T-helper 1 cell (primary cell): ENCODE measurements around the gene CTSD.
A peak's percentile ranks its signal among the peaks of the same experiment; 100 is the strongest.

Experiments
- DNase-seq, 5 donors: peaks; one replicate each; pipeline ENCODE4 v3.0.0-alpha.2; 2012 to 2020

CTSD gene

DNA sequence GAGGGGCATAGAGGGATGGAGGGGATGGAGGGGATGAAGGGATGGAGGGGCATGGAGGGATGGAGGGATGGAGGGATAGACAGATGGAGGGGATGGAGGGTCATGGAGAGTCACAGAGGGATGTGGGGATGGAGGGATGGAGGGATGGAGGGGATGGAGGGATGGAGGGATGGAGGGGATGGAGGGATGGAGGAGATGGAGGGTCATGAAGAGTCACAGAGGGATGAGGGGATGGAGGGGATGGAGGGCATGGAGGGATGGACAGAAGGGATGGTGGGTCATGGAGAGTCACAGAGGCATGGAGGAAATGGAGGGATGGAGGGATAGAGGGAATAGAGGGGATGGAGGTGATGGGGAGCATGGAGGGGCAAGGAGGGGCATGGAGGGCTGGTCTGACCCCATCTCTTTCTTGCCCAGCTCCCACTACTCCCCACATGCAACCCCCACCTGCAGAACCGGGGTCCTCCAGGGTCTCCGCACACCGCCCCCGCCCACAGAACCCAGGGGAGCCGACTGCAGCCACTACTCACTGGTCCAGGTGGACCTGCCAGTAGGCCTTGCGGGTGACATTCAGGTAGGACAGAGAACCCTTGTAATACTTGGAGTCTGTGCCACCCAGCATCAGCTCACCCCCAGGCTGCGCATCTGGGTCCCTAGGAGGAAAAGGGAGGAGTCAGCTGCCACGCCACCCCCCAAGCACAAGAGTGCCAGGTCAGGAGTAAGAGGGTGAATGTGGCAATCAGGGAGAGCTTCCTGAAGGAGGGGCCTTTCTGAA is 9.2 kb downstream of the CTSD start:
- DNase-seq, result peak in 1 of 5 donors; percentile 9

DNA sequence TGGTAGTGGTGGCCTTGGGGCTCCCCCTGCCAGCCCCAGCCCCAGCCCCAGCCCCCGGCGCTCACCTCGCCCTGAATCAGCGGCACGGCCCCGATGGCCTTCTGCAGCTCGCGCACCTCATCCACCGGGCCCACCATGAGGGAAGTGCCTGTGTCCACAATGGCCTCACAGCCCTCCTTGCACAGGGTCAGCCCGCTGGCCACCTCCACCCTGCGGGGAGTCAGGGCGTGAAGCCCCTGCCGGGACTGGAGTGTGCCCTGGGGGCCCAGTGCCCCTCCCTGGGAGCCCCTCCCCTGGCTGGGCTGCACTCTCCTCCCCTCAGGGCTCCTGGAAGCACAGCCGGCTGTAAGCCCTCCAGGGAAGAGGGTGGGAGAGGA is 9.8 kb downstream of the CTSD start:
- no peak for DNase-seq

DNA sequence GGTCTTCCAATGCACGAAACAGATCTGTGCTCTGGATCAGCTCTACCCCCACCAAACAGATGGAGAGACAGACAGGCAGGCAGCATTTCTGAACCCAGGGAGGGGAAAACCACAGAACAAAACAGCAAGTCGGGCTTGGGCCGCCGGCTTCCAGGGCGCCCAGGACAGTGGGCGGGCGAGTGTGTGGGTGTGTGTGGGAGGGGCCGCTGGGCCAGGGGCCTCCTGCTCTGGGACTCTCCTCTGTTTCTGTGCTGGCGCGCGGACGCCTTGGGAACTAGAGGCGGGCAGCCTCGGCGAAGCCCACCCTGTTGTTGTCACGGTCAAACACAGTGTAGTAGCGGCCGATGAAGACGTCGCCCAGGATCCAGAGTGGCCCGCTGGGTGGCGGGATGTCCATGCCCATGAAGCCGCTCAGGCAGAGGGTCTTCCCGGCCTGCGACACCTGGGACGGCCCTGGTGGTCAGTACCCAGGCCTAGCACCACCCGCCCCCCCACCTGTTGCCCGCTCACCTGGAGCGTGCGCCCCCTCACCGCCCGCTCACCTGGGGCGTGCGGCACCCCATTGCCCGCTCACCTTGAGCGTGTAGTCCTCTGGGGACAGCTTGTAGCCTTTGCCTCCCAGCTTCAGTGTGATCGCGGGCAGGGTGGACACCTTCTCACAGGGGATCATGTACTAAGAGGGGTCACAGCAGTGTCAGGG is 10.3 kb downstream of the CTSD start:
- no peak for DNase-seq

DNA sequence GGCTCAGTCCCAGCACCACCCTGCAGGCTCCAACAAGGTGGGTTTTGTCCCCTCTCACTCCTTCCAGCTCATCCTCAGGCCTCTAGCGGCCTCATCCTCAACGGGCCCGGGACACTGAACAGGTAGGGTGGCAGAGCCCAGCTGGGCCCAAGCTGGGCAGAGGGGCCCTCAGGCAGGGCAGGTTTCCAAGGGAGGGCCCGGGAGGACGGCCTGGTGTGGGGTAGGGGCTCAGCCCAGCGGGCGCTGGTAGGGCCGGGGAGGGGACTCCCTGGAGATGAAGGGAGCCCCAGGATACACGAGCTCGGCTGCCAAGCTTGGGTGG is 10.9 kb downstream of the CTSD start:
- DNase-seq, result no peak

DNA sequence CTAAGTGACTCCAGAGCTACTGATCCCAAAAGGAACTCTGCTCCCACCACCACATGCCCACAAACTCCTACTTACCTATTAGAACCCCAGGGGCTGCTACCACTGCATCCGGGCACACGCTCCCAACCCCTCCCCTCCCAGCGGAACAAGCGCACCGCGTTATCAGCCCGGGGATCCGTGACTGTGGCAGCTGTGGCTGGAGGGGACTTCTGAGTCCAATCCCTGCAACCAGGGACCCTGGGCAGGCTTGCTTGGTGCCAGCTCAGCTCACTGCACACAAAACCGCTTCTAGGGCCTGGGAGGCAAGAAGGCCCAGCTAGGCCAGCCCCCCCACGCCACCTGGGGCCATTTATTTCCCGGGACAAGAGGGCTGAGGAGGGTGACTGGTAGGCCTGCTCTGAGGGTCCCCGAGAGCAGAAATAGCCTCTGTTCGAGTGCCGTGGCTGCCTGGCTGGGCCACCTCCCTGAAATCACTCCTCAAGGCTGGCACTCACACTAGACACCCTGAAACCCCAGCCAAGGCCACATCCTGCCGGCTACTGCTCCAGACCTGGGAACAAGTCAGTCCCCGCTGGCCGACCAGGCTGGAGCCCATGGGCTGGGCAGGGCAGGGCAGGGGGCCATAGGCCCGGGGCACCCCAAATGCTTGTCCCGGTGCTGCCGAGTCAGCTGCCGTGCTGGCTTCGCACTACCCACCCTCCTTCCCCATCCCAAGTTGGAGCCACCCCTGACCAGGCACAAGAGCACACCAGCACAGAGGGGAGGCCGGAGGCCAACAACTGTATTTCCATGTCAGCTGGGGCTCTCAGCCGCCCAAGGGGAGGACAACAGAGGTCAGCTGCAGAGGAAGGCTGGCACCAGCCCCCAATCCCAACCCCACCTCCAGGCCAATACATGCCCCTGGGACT is 11.5 kb downstream of the CTSD start:
- no peak for DNase-seq

DNA sequence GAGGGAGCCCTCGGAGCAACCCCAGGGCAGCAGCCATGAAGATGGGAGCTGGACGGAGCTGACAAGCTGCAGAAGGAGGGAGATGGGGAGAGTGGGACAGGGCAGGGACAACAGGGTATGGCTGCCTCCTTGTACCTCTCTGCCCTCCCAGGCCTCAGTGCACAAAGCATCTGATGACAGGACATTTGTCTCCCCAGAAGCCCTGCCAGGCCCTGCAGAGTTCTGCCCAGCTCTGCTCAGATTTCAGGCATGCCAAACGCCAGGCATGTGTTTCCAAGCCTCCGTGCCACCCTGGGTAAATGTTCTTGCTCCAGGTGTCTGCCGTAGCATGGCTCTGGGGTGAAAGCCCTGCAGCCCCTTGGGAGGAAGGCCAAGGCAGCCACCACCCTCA is 12.2 kb downstream of the CTSD start:
- DNase-seq, result no peak

DNA sequence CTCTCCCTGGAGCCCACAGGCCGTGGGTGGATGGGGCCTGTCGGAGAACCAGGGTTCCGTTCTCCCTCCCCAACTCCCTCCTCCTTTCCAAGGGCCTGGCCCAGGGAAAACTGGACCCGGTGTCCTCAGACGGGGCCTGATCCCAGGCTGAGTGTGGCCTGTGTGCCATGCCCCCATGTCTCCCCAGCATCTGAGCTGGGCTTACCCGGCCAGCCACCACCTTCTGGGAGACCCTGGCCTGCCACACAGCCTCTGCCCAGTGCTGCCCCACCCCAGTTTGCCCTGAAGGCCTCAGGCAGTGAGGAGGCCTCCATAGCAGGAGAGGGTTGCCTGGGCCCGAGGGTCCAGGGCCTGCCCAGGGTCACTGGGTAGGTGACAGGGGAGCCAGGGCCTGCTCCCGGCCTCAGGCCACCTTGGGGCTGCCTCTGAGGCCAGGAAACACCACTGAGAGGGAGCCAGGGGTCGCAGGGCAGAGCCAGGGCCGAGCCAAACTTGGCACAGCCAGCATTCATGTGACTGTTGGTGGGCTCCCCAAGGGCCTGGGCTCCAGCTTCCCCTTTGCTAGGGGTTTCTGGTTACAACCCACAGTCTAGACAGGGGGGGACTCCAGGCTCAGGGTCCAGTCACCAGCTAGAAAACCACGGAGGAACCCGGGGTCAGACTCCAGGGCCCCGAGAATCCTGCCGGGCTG is 12.7 kb downstream of the CTSD start:
- DNase-seq, result no peak

DNA sequence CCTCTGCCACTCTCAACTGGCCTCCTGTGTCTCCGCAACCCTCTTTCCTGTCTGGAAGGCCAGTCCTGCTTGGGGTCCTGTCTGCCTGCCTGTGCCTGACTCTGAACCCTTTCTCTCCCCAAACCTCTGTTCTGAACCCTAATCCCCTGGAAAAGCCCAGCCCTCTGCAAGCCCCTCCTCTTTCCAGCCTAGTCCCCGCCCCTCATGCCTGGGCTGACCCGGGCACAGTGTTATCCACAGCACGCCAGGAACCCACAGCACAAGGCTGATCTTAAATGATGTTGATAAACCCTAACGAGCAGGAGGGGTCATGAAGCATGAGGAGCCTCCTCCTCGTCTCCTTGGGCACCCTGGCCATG is 13.3 kb downstream of the CTSD start, which contains the start of gene IFITM10:
TSS of gene IFITM10 (minus strand) at position 115 of the 359 bp plus-strand sequence. CDS start 153 bp downstream, outside the sequence.
- DNase-seq, result no peak

DNA sequence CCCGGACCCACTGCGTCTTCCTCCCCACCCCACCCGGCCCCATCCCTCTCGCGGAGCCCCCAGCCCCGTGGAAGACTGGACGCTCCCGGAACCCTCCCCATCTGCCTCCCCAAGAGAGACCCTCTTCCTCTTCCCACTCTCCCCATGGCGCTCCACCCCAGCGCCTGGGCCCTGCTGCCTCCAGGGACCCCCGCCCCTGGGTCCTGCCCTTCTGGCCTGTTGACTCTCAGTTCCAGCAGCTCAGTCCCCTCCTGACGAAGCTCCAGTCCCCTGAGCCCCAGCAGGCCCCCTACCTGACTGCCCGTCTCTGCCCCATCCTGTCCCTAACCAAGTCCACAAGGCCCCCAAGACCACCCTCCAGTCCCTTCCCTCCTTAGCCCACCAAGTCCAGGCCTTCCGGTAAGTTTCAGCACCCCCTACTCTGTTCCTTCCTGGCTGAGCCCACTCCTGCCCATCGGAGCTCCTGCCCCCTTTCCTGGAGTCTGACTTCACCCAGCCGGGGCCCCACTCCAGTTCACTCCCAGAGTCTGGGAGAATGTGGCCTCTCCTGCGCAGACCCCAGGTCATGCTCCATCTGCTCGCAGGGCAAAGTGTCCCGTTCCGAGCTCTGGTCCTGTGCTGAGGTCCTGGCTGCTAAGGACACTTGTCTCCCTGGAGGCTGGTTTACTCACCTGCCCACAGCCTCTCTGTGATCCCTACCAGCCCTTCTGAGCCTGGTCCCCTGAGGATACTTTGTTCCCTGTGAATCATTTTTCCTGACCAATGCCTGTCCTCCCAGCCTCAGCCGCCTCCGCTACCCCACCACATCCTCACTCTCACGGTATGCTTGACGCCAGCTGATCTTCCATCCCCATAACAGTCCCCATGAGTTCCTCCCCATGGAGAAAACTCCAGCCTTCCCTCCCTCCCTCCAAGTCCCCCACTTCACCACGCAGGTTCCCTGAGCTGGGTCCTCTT is 14.1 kb downstream of the CTSD start:
- no peak for DNase-seq

DNA sequence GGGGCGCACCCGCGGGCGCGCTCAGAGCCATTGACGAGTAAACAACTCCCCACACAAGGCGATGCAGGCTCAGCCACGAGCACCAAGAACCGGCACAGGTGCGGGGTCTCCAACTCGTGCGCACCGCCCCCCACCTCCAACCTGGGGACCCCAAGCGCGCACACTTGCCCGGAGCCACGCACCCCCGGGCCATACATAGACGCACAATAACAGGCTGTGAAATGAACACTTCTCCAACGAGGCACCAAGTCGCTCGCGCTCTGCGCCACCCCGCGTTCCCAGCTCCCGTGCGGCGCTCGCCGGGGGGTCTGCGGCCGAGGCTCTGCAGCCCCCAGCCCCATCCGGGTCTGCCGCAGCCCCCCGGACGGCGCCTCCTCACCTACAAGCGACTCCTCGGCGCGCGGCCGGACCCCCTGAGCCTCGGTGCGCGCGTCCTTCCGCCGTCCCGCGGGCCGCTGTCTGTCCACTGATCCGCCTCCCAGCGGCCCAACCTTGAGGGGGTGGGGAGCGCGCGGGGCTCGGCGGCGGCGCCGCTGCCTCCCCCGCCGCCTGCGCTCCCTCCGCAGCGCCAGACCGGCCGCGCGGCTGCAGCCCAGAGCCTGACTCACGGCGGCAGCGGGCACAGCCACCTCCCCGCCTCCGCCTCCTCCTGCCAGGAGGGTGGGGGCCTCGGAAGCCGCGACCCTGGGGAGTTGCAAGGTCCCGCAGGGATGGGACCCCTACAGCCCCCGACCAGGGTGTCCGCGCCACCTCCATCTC is 14.9 kb downstream of the CTSD start:
- no peak for DNase-seq

DNA sequence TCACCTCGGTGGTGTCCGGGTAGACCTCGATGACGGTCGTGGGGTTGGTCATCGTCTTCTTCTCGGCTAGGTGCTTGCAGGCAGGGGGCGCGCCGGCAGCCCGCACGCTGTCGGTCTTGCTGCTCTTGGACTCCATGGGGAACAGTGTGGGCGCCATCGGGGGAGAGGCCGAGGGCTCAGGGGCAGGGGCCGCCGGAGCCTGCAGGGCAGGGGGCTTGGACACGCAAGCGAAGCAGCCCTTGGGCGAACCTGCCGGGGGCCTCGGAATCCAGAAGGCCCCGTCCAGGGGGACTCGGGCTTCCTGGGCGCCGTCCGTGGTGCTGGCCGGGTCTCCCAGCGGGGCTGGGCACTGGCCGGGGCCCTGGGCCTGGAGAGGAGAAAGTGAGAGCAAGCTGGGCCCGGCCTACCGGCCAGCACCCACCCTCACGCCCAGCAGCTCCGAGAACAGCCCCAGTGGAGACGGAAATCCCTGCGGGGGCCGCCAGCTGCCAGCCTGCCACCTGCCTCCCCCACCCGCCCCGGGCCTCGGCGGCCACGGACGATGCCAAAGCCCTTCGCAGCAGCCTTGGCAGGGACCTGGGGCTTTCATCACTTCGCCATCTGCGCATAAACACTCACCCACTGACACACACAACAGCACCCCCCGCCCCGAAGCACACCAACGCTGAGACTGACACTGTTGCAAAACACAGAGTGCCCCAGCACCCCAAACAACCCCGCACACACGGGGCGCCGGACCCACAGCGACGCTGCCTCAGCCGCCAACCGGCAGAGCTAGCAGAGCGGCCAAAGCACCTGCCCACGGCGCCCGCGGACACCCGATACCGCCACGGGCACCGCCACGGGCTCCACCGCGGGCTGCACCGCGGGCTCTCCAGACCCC is 15.7 kb downstream of the CTSD start:
- no peak for DNase-seq

DNA sequence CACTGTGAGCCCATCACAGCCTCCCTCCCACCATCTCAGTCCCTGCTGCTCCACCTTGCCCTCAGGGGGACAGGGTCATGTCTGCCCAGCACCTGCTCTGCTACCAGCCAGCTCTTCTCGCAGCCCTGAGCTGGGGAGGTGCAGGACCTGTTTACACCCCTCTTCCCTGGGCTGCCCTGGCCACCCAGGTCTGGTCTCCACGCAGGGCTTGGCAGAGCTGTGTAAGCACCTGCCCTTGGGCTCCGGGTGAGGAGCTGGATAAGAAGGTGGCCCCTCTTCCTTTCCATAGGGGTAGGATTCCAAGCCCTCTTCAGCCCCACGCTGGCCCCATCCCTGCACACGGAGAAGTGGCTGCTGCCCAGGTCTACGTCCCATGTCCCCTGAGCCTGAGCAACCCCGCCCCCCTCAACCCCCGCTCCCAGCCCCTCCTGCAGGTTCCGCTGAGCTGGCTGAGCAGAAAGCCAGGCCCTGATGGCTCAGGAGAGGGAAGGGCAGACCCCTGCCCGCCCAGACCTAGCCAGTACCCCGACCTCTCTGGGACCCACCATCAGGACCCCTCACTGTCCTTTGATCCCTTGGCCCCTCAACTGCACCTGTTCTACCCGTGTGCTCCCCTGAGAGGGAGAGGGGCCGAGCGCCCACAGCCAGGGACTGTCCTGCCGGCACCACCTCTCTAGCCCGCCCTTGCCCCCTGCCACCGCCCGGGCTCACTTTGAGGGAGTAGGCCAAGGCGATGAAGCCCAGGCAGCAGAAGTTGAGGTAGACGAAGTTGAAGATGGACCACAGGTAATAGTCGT is 16.6 kb downstream of the CTSD start:
- no peak for DNase-seq

DNA sequence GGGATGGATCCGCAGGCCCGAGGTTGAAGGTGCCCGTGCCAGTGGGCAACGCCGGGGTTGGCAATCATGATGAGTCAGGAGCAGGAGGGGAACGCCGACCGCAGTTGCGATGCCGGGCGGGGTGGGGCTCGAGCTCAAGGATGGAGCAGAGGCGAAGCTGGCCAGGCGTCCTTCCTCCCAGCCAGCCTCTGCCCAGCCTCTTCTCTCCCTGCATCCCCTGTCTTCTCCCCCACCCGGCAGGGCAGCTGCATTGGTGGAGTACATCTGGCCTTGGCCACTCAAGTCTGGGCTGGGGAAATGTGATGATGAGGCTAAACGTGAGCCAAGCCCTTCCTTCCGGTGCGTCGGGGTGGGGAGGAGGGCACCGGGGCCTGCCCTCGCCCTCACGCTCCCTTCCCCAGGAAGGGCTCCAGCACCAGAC is 17.2 kb downstream of the CTSD start:
- DNase-seq, result no peak

DNA sequence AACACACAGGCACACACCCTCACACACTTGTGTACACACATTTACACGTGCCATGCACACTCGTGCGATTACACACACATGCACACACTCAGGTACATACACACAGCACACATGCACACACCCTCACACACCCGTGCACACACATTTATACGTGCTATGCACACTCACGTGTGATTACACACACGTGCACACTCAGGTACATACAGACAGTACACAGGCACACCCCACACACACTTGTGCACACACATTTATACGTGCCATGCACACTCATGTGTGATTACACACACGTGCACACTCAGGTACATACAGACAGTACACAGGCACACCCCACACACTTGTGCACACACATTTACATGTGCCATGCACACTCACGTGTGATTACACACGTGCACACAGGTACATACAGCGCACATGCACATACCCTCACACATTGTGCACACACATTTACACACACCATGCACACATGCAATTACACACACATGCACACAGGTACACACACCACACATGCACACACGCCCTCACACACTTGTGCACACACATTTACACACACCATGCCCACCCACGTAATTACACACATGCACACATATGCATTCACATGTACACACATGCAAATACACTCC is 17.9 kb downstream of the CTSD start:
- no peak for DNase-seq

DNA sequence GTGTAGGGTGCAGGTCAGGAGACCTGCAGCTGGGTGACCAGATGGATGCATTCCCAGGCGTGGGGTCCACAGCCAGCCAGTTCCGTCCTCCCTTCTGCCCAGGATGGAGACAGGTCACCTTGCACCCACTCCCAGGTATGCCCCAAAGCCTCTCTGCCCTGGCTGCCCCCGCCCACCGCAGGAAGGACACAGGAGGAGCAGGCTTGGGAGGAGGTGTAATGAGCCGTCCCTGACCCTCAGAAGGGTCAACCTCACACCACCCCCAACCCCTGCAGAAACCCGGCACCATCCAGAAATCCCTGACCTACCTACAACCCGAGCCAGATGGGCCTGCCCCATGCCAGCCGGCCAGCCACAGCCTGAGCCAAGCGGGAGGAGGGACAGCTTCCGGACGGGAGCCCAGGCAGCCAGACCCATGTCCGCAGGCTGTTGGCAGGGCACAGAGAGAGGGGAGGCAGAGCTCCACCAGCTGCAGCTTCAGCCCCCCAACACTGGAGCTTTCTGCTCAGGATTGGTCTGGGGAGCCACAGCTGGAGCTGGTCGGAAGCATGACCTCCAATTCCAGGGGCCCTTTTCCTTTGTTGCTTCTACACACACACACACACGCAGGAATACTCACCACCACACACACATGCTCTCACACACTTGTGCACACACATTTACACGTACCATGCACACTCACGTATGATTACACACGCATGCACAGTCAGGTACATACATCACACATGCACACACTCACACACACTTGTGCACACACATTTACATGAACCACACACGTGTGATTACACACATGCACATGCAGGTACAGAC is 18.6 kb downstream of the CTSD start:
- no peak for DNase-seq

DNA sequence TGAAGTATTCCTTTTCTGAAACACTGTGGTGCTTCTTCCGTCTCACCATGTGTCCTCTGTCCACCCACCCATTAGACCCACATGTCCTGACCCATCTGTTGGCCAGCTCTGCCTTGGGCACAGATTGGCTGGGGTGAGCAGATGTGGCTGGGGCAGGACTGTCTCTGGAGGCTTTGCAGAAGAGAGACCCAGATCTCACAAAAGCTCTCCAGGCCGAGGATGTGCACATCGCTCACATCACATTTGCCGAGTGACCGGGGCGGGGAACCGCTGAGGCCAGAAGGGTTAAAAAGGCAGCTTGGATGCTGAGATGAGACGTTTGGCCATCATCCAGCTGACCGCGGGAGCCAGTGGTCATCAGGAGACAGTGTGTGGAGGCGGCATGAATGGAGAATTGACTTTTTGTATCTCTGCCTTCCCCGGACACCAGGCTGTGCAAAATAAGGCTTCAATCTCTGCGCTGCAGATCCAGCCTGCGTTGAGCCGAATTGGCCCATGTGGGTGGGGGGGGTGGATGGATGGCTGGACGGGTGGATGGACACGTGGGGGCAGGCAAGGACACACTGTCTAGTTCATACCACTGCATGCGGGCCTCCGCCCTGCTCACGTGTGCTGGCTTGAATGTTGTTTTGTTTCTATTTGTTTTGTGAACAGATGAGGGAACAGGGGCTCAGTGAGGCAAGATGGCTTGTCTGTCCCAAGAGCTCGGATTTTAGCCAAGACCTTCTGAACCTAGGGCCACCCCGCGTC is 19.4 kb downstream of the CTSD start:
- DNase-seq, result no peak

DNA sequence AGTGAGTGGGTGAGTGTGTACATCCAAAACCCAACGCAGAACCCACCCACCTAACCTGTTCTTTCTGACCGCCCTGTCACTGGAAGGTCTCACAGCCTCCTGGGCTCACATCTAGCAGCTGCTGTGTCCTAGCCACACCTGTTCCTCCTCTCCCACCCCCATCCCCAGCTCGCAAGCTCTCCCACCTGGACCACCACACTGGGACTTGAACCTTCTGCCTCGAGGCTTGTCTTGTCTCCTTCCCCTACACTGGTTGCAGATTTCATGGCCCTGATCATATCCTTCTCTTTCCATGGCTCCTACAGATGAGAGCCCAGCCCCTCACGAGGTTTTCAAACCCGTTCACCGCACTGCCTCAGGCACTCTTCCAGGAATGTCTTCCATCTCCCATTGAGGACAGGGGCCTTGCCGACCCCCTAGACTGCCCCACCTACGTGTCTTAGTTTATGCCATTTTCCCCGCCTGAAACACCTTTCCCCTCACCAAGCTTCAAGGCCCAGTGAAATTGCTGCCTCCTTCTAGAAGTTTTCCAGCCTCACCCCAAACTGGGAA is 20.1 kb downstream of the CTSD start:
- DNase-seq, result no peak
